Measurements from ENCODE around the gene PHTF1.

The PHTF1 gene

DNA sequence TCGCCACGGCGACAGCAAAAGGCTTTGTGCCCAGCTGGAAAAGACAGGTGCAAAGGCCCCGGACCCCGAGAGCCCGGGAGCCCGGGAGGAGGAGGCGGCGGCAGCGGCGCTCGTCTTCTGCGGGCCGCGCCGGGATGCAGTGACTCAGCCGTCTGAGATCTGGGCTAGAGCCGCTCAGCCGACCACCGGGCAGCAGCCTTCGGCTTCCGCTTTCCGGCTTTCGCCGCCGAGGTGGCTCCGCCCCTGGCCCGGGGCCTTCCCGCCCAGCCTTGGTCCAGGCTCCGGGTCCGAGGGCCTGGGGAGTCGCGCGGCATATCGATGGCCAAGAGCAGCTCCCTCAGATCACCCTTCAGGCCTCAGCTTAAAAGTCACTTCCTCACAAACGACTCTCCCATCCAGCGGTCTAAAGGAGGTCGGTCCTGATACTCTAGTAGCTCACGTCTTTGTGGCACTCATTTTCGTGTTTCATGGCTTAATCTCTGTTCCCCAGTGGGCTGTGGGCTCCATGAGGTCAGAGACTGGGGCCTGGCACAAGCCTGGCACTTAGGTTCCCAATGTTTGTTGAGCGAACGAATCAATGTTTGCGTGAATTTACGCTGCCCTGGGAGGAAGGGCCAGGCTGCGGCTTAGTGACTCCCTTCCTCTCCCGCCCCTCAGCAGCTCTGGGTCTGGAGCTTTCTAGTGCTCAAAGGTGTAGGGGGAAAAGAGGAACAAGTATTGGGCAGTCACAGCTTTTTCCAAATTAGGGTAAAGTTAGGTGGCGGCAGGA lies at the start of gene PHTF1:
Gene PHTF1, minus strand, starts transcription at position 154 of the 769 bp plus-strand sequence. CDS start 783 bp downstream, outside the sequence.
- H3K4me3 Mint-ChIP-seq, result peak within 1 kb of the TSS; percentile 96 to 100 (median 96)
- no peaks in the 10 kb centered on the region for H3K9me3 Mint-ChIP-seq
- peaks cover 22% of the 10 kb centered on the region for H3K36me3 Mint-ChIP-seq (ENCODE audit: low read depth)
- peaks cover 44% of the 10 kb centered on the region for H3K4me1 Mint-ChIP-seq
- no peaks in the 10 kb centered on the region for H3K27me3 Mint-ChIP-seq (ENCODE audit: low read depth)
- TF ChIP-seq, protein P1, sequence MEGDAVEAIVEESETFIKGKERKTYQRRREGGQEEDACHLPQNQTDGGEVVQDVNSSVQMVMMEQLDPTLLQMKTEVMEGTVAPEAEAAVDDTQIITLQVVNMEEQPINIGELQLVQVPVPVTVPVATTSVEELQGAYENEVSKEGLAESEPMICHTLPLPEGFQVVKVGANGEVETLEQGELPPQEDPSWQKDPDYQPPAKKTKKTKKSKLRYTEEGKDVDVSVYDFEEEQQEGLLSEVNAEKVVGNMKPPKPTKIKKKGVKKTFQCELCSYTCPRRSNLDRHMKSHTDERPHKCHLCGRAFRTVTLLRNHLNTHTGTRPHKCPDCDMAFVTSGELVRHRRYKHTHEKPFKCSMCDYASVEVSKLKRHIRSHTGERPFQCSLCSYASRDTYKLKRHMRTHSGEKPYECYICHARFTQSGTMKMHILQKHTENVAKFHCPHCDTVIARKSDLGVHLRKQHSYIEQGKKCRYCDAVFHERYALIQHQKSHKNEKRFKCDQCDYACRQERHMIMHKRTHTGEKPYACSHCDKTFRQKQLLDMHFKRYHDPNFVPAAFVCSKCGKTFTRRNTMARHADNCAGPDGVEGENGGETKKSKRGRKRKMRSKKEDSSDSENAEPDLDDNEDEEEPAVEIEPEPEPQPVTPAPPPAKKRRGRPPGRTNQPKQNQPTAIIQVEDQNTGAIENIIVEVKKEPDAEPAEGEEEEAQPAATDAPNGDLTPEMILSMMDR (IDR thresholded peaks at IDR 0.05; ENCODE audit: unreplicated experiment in 3 of 3), result no peak
- peak within 1 kb of the TSS; percentile 99 to 100 (median 99) for H3K27ac Mint-ChIP-seq

DNA sequence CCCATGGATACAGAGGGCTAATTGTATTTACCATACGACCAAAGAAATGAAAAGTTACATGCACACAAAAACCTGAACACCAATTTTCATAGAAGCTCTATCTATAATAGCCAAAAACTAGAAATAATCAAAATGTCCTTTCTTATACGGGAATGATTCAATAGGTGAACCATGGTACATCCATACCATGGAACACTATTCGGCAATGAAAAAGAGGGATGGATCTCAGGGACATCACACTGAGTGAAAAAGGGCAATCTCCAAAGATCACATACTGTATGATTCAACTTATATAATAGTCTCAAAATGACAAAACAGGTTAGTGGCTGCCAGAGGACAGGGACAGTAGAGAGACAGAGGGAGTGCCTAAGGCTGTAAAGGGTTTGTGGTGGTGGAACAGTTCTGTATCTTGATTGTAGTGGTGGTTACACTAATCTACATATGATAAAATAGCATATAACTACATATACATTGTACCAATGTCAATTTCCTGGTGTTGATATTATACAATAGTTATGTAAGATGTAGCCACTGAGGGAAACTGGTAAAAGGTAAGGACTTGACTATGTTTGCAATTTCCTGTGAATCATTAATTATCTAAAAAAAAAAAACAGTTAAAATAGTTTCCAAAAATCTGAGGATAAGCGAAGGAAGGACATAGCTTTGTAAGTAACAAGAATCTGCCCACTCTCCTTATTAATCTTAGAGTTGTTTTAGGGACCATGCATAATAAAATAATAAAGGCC lies 49.3 kb upstream of the PHTF1 start:
- Mint-ChIP-seq H3K4me3 (peak overlapping the region; percentile 40 to 69 (median 63)), H3K36me3 (ENCODE audit: low read depth) (peaks cover 42% of the 10 kb centered on the region), H3K4me1 (peaks cover 26% of the 10 kb centered on the region), H3K27me3 (ENCODE audit: low read depth) (no peaks in the 10 kb centered on the region), H3K27ac (no peak overlapping the region), H3K9me3 (no peaks in the 10 kb centered on the region)
- TF ChIP-seq, protein P1 (IDR thresholded peaks at IDR 0.05; ENCODE audit: unreplicated experiment in 3 of 3), result no peak

DNA sequence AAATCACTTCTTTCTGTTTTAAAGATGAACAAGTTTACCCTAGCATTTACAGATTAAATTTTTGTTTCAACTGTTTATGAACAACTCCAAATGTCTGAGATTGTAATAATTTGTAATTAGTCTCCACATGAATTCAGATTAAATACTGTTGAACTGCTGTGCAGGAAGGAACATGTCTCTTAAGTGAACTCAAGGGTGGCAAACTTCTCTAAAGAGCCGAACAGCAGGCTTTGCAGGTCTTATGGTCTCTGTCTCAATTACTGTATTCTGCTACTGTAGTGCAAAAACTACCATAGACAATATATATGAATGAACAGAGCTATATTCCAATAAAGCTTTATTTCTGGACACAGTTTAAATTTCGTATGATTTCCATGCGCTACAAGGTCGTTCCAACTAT lies 46.4 kb upstream of the PHTF1 start:
- peaks cover 55% of the 10 kb centered on the region for H3K36me3 Mint-ChIP-seq (ENCODE audit: low read depth)
- peaks cover 3% of the 10 kb centered on the region for H3K9me3 Mint-ChIP-seq
- TF ChIP-seq, protein P1 (IDR thresholded peaks at IDR 0.05; ENCODE audit: unreplicated experiment in 3 of 3), result no peak
- H3K27ac Mint-ChIP-seq, result no peak overlapping the region
- H3K4me3 Mint-ChIP-seq, result no peak overlapping the region
- no peaks in the 10 kb centered on the region for H3K27me3 Mint-ChIP-seq (ENCODE audit: low read depth)
- H3K4me1 Mint-ChIP-seq, result peaks cover 26% of the 10 kb centered on the region

DNA sequence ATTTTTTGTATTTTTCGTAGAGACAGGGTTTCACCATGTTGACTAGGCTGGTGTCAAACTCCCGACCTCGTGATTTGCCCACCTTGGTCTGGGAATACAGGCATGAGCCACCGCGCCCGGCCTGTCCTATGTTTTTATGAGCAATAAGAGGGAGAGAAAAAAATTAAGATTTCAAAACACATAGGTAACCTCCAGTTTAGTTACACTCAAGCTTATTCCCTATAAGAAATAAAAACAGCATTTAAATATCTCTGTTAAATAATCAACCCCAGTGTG lies 45.9 kb upstream of the PHTF1 start:
- Mint-ChIP-seq H3K9me3 (peaks cover 3% of the 10 kb centered on the region), H3K27ac (peak overlapping the region in 1 of 3 experiments; percentile 22), H3K4me3 (no peak overlapping the region), H3K36me3 (ENCODE audit: low read depth) (peaks cover 55% of the 10 kb centered on the region), H3K4me1 (peaks cover 23% of the 10 kb centered on the region), H3K27me3 (ENCODE audit: low read depth) (no peaks in the 10 kb centered on the region)
- TF ChIP-seq, protein P1 (IDR thresholded peaks at IDR 0.05; ENCODE audit: unreplicated experiment in 3 of 3), result no peak

DNA sequence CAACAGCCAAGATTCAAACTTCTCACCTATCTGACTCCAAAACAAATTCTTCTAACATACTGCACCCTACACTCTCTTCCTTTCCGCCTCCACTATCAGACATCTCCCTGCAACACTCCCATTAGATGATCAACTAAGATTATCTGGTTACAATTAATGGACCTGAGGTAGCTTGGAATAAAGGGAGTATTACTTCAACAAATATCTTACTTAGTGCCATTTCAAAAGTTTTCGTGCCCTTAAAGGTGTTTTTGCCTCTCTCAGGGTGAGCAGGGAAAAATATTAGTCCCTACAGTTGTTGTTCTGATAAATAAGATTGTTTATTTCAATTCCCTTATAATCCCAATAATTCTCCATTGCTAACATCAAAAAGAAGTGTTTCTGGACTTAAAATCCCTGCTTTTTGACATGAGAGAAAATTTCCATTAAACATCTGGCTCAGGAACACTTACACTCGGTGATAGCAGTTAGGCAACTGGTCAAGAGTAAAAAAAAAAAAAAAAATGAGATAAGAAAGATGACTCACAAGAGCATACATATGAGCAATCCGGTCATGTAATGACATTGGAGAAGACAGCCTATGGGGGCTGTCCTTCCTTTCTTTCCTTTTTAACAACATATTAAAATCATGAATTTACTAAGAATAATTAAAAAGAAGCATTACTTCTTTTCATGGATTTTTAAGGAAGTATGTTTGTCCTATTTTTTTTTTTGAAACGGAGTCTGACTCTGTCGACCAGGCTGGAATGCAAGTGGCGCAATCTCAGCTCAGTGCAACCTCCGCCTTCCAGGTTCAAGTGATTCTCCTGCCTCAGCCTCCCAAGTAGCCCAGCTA lies 45.4 kb upstream of the PHTF1 start:
- peaks cover 55% of the 10 kb centered on the region for H3K36me3 Mint-ChIP-seq (ENCODE audit: low read depth)
- TF ChIP-seq, protein P1 (IDR thresholded peaks at IDR 0.05; ENCODE audit: unreplicated experiment in 3 of 3), result no peak
- H3K4me1 Mint-ChIP-seq, result peaks cover 17% of the 10 kb centered on the region
- H3K27me3 Mint-ChIP-seq (ENCODE audit: low read depth), result no peaks in the 10 kb centered on the region
- no peak overlapping the region for H3K4me3 Mint-ChIP-seq
- peak overlapping the region in 1 of 3 experiments; percentile 22 for H3K27ac Mint-ChIP-seq
- peaks cover 3% of the 10 kb centered on the region for H3K9me3 Mint-ChIP-seq

Data from nephron (organoid).